ENCODE measurements around the gene APOBR.

DNA sequence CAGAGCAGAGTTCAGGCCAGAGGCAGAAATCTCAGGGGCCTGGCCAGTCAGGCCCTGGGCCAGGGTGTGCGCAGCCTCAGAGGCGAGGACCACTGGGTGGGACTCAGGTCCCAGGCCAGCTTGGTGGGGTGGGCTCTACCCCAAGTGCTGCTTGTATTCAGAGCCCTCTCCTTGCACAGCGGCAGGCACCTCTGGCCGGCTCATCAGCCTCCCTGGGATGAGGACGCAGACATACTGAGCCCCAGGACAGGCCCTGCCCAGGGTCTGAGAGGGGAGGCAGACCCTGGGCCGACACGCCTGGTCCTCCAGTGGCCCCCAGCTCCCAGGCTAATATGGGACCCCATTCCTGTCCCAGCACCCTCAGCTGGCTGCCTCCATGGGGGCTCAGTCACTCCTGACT lies 19.8 kb downstream of the APOBR start:
- no peak for TF ChIP-seq FOXM1 (IDR thresholded peaks at IDR 0.05; ENCODE audit: borderline replicate concordance)
- TF ChIP-seq SP1 (IDR thresholded peaks at IDR 0.05): no peak
- TF ChIP-seq ZNF384 (IDR thresholded peaks at IDR 0.05): no peak
- TF ChIP-seq BHLHE40 (IDR thresholded peaks at IDR 0.05; ENCODE audit: borderline replicate concordance): no peak
- TF ChIP-seq SUZ12 (IDR thresholded peaks at IDR 0.05): no peak
